ENCODE results near the gene FBXO28. TPM values are rescaled to one million over a fixed set of nuclear protein-coding genes. Genes with fewer than 3 reads are reported as not detected.
A peak's percentile ranks its signal among the peaks of the same experiment; 100 is the strongest.
"Not testable (repeated sequence)": the region's sequence is repeated elsewhere in the genome, so short reads cannot be mapped to it uniquely, and the experiment has no call there.

The FBXO28 gene
- polyA plus RNA-seq, 3 donors = 33.9 to 37.4 (median 36.3) TPM

- DNase-seq (ENCODE audit: low read depth in 3 of 3, low spot score in 2 of 3) = peak in 2 of 3 donors; percentile 62 to 68
These were observed 69.1 kb downstream of the FBXO28 start, which contains the start of gene DEGS1 for GRCh38 chr1:224182866-224183590. TSS of gene DEGS1 (plus strand) at chr1:224183240. CDS start at chr1:224183337, 97 bp downstream.

GRCh38 chr1:224183591-224184312 lies 69.8 kb downstream of the FBXO28 start:
- peak in 1 of 3 donors; percentile 32 for DNase-seq (ENCODE audit: low read depth in 3 of 3, low spot score in 2 of 3)

GRCh38 chr1:224185208-224185607 lies 71.3 kb downstream of the FBXO28 start:
- DNase-seq (ENCODE audit: low read depth in 3 of 3, low spot score in 2 of 3) = no peak

- DNase-seq (ENCODE audit: low read depth in 3 of 3, low spot score in 2 of 3) = no peak
These were observed 74.4 kb downstream of the FBXO28 start for GRCh38 chr1:224188286-224188685.

- no peak for DNase-seq (ENCODE audit: low read depth in 3 of 3, low spot score in 2 of 3)
These were observed 75.7 kb downstream of the FBXO28 start for GRCh38 chr1:224189561-224189960.

- no peak for DNase-seq (ENCODE audit: low read depth in 3 of 3, low spot score in 2 of 3)
These were observed 78.3 kb downstream of the FBXO28 start for GRCh38 chr1:224192082-224192788.

- no peak for DNase-seq (ENCODE audit: low read depth in 3 of 3, low spot score in 2 of 3)
These were observed 79.5 kb downstream of the FBXO28 start for GRCh38 chr1:224193319-224193966.

- no peak for DNase-seq (ENCODE audit: low read depth in 3 of 3, low spot score in 2 of 3)
These were observed 83.1 kb downstream of the FBXO28 start for GRCh38 chr1:224196813-224197600.

- DNase-seq (ENCODE audit: low read depth in 3 of 3, low spot score in 2 of 3) = no peak
These were observed 84.7 kb downstream of the FBXO28 start for GRCh38 chr1:224198572-224198971.

GRCh38 chr1:224199679-224200078 lies 85.8 kb downstream of the FBXO28 start:
- no peak for DNase-seq (ENCODE audit: low read depth in 3 of 3, low spot score in 2 of 3)

GRCh38 chr1:224201383-224201782 lies 87.5 kb downstream of the FBXO28 start:
- no peak for DNase-seq (ENCODE audit: low read depth in 3 of 3, low spot score in 2 of 3)

GRCh38 chr1:224201853-224202252 lies 87.9 kb downstream of the FBXO28 start:
- no peak for DNase-seq (ENCODE audit: low read depth in 3 of 3, low spot score in 2 of 3)

- no peak for DNase-seq (ENCODE audit: low read depth in 3 of 3, low spot score in 2 of 3)
These were observed 89.5 kb downstream of the FBXO28 start for GRCh38 chr1:224203243-224204016.

GRCh38 chr1:224205438-224205840 lies 91.5 kb downstream of the FBXO28 start:
- DNase-seq (ENCODE audit: low read depth in 3 of 3, low spot score in 2 of 3) = no peak

- not testable (repeated sequence) for DNase-seq (ENCODE audit: low read depth in 3 of 3, low spot score in 2 of 3)
These were observed 92.1 kb downstream of the FBXO28 start for GRCh38 chr1:224205931-224206538.

GRCh38 chr1:224211206-224211962 lies 97.5 kb downstream of the FBXO28 start:
- no peak for DNase-seq (ENCODE audit: low read depth in 3 of 3, low spot score in 2 of 3)

All from right renal cortex interstitium (tissue), 3 donors.